ENCODE data around the gene MPHOSPH9.

The MPHOSPH9 gene

DNA sequence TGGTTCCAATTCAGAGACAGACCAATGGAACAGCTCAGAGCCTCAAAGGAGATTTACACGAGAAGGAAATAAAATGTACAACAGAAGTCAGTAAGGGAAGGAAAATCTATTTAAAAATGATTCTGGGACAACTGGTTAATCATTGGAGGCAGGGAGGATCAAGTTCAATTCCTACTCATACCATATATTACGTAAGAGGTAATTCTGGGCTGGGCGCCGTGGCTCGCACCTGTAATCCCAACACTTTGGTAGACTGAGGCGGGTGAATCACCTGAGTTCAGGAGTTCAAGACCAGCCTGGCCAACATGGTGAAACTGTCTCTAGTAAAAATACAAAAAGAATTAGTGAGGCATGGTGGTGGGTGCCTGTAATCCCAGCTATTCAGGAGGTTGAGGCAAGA, 45.3 kb downstream of the MPHOSPH9 start:
- no CpG with 5 or more reads among the region's 6 CpGs for WGBS, 2 donors (ENCODE audit: extremely low coverage in 2 of 2, insufficient read length in 2 of 2, insufficient replicate concordance in 1 of 2)
- no peak overlapping the region for H3K14ac ChIP-seq (ENCODE audit: low read length)
- no peaks in the 10 kb centered on the region for H3K27me3 ChIP-seq (ENCODE audit: control insufficient read depth in 3 of 3, insufficient read depth in 3 of 3, low read depth in 1 of 3, low read length in 3 of 3)
- no peak overlapping the region for H2BK12ac ChIP-seq (ENCODE audit: low read length)
- H4K8ac ChIP-seq (ENCODE audit: low read depth, low read length), result no peak overlapping the region
- peaks cover 22 to 93% of the 10 kb centered on the region in 2 donors for H3K36me3 ChIP-seq (replicated peaks in 1 of 2; ENCODE audit: control insufficient read depth in 2 of 2, insufficient read depth in 2 of 2, low read length in 2 of 2)
- no peak for DNase-seq (ENCODE audit: low spot score)
- no peak overlapping the region for H2BK5ac ChIP-seq (ENCODE audit: low read length)
- no peak overlapping the region for H3K18ac ChIP-seq (ENCODE audit: low read length)
- no peaks in the 10 kb centered on the region for H3K79me1 ChIP-seq (ENCODE audit: low read depth, low read length)
- no peaks in the 10 kb centered on the region for H3K9me3 ChIP-seq (replicated peaks in 1 of 2; ENCODE audit: control insufficient read depth in 2 of 2, insufficient read depth in 1 of 2, low read depth in 1 of 2, low read length in 2 of 2)
- H3K4me2 ChIP-seq (ENCODE audit: insufficient read depth, low read length, poor library complexity, severe bottlenecking), result no peak overlapping the region
- H3K9ac ChIP-seq (ENCODE audit: low read depth, low read length, poor library complexity), result no peak overlapping the region
- no peak overlapping the region for H2AFZ ChIP-seq (ENCODE audit: low read length)
- H2BK15ac ChIP-seq (ENCODE audit: low read length), result no peak overlapping the region
- no peak overlapping the region for H3K27ac ChIP-seq (replicated peaks; ENCODE audit: low read length)
- H3K4me1 ChIP-seq (ENCODE audit: control insufficient read depth in 2 of 2, insufficient read depth in 1 of 2, low read depth in 1 of 2, low read length in 2 of 2), result no peaks in the 10 kb centered on the region
- H3K4ac ChIP-seq (ENCODE audit: low read length), result no peak overlapping the region
- H3K23ac ChIP-seq (ENCODE audit: low read depth, low read length, poor library complexity), result no peak overlapping the region
- no peak overlapping the region for H4K91ac ChIP-seq (ENCODE audit: low read depth, low read length, poor library complexity)
- no peak overlapping the region for H2AK5ac ChIP-seq (ENCODE audit: low read depth, low read length)
- H2BK120ac ChIP-seq (ENCODE audit: low read depth, low read length), result no peak overlapping the region
- H3K4me3 ChIP-seq (ENCODE audit: low read length in 2 of 2), result no peak overlapping the region

DNA sequence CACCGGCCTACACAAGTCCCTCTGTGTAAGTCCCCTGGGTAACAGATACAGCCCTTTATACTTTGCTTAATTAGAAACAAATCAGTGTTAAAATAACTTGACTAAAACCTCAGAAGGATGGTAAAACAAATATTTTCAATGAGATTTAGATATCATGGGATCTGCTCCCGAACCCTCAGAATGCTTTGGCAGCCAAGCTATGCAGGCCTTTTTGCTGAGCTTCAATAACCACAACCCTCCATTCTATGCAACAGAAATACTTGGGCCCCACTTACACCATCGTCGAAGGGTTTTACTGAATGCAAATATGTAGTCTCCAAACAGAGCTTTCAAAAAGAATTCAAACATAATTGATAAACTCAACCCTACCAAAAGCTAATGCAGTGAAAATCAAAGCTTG, 52.8 kb downstream of the MPHOSPH9 start:
- H3K36me3 ChIP-seq (replicated peaks in 1 of 2; ENCODE audit: control insufficient read depth in 2 of 2, insufficient read depth in 2 of 2, low read length in 2 of 2), result peaks cover 16 to 92% of the 10 kb centered on the region in 2 donors
- no peak overlapping the region for H2BK120ac ChIP-seq (ENCODE audit: low read depth, low read length)
- H3K9me3 ChIP-seq (replicated peaks in 1 of 2; ENCODE audit: control insufficient read depth in 2 of 2, insufficient read depth in 1 of 2, low read depth in 1 of 2, low read length in 2 of 2), result no peaks in the 10 kb centered on the region
- H3K27me3 ChIP-seq (ENCODE audit: control insufficient read depth in 3 of 3, insufficient read depth in 3 of 3, low read depth in 1 of 3, low read length in 3 of 3), result no peaks in the 10 kb centered on the region
- H2AFZ ChIP-seq (ENCODE audit: low read length), result no peak overlapping the region
- H3K18ac ChIP-seq (ENCODE audit: low read length), result no peak overlapping the region
- no peak overlapping the region for H3K4me3 ChIP-seq (ENCODE audit: low read length in 2 of 2)
- no CpG with 5 or more reads among the region's 4 CpGs for WGBS, 2 donors (ENCODE audit: extremely low coverage in 2 of 2, insufficient read length in 2 of 2, insufficient replicate concordance in 1 of 2)
- no peaks in the 10 kb centered on the region for H3K4me1 ChIP-seq (ENCODE audit: control insufficient read depth in 2 of 2, insufficient read depth in 1 of 2, low read depth in 1 of 2, low read length in 2 of 2)
- H2AK5ac ChIP-seq (ENCODE audit: low read depth, low read length), result no peak overlapping the region
- no peak for DNase-seq (ENCODE audit: low spot score)
- no peak overlapping the region for H3K23ac ChIP-seq (ENCODE audit: low read depth, low read length, poor library complexity)
- H3K27ac ChIP-seq (replicated peaks; ENCODE audit: low read length), result no peak overlapping the region
- H3K14ac ChIP-seq (ENCODE audit: low read length), result no peak overlapping the region
- H4K91ac ChIP-seq (ENCODE audit: low read depth, low read length, poor library complexity), result no peak overlapping the region
- H3K4ac ChIP-seq (ENCODE audit: low read length), result no peak overlapping the region
- no peak overlapping the region for H2BK12ac ChIP-seq (ENCODE audit: low read length)
- H4K8ac ChIP-seq (ENCODE audit: low read depth, low read length), result no peak overlapping the region
- no peaks in the 10 kb centered on the region for H3K79me1 ChIP-seq (ENCODE audit: low read depth, low read length)
- H3K9ac ChIP-seq (ENCODE audit: low read depth, low read length, poor library complexity), result no peak overlapping the region
- no peak overlapping the region for H2BK15ac ChIP-seq (ENCODE audit: low read length)
- no peak overlapping the region for H2BK5ac ChIP-seq (ENCODE audit: low read length)
- no peak overlapping the region for H3K4me2 ChIP-seq (ENCODE audit: insufficient read depth, low read length, poor library complexity, severe bottlenecking)

DNA sequence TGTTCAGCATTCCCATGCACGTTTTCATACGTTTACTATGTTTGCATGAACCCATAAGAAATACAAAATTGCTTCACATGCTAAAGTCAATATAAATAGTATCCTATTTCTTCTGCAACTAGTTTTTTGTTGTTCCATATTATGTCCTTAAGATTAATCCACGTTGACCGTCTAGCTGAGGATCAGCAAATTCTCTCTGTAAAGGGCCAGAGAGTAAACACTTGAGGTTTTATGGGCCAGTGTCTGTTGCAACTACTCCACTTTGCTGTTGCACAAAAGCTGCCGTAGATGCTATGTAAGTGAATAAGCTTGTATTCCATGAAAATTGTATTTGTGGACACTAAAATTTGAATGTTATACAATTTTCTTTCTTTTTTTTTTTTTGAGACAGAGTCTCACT, 61.0 kb downstream of the MPHOSPH9 start:
- no peak overlapping the region for H3K4ac ChIP-seq (ENCODE audit: low read length)
- no peak for DNase-seq (ENCODE audit: low spot score)
- H2AK5ac ChIP-seq (ENCODE audit: low read depth, low read length), result no peak overlapping the region
- no peak overlapping the region for H2BK120ac ChIP-seq (ENCODE audit: low read depth, low read length)
- no peak overlapping the region for H3K18ac ChIP-seq (ENCODE audit: low read length)
- WGBS, 2 donors (ENCODE audit: extremely low coverage in 2 of 2, insufficient read length in 2 of 2, insufficient replicate concordance in 1 of 2), result no CpG with 5 or more reads among the region's 5 CpGs
- H3K27ac ChIP-seq (replicated peaks; ENCODE audit: low read length), result no peak overlapping the region
- H2BK5ac ChIP-seq (ENCODE audit: low read length), result no peak overlapping the region
- H3K27me3 ChIP-seq (ENCODE audit: control insufficient read depth in 3 of 3, insufficient read depth in 3 of 3, low read depth in 1 of 3, low read length in 3 of 3), result no peaks in the 10 kb centered on the region
- no peak overlapping the region for H3K9ac ChIP-seq (ENCODE audit: low read depth, low read length, poor library complexity)
- H4K91ac ChIP-seq (ENCODE audit: low read depth, low read length, poor library complexity), result no peak overlapping the region
- H2BK15ac ChIP-seq (ENCODE audit: low read length), result no peak overlapping the region
- H3K79me1 ChIP-seq (ENCODE audit: low read depth, low read length), result peaks cover 2% of the 10 kb centered on the region
- H4K8ac ChIP-seq (ENCODE audit: low read depth, low read length), result no peak overlapping the region
- H3K4me1 ChIP-seq (ENCODE audit: control insufficient read depth in 2 of 2, insufficient read depth in 1 of 2, low read depth in 1 of 2, low read length in 2 of 2), result no peaks in the 10 kb centered on the region
- H3K4me3 ChIP-seq (ENCODE audit: low read length in 2 of 2), result no peak overlapping the region
- no peak overlapping the region for H3K4me2 ChIP-seq (ENCODE audit: insufficient read depth, low read length, poor library complexity, severe bottlenecking)
- peaks cover 0 to 1% of the 10 kb centered on the region in 2 donors for H3K9me3 ChIP-seq (replicated peaks in 1 of 2; ENCODE audit: control insufficient read depth in 2 of 2, insufficient read depth in 1 of 2, low read depth in 1 of 2, low read length in 2 of 2)
- H2AFZ ChIP-seq (ENCODE audit: low read length), result no peak overlapping the region
- no peak overlapping the region for H2BK12ac ChIP-seq (ENCODE audit: low read length)
- H3K36me3 ChIP-seq (replicated peaks in 1 of 2; ENCODE audit: control insufficient read depth in 2 of 2, insufficient read depth in 2 of 2, low read length in 2 of 2), result peaks cover 12 to 72% of the 10 kb centered on the region in 2 donors
- no peak overlapping the region for H3K14ac ChIP-seq (ENCODE audit: low read length)
- H3K23ac ChIP-seq (ENCODE audit: low read depth, low read length, poor library complexity), result no peak overlapping the region

DNA sequence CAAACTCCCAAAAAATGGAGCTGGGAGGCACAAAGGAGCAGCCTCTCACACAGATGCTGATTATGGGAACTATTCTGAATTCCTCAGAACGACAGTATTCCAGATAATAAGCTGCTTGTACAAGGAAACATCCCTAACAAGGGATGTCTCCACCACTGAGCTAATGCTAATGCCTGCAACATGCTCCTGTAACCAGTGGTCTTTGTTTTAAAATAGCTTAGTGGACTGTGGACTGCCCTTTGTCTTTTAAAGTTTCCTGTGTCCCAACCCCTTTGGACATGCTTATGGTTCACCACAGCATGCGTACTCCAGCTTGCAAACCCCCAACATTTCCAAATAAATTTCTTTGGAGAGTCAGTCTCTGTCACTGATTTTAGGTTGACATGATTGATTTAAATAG, 65.6 kb downstream of the MPHOSPH9 start:
- Histone ChIP-seq H3K18ac (ENCODE audit: low read length) (no peak overlapping the region), H3K79me1 (ENCODE audit: low read depth, low read length) (peaks cover 2% of the 10 kb centered on the region), H3K4me3 (ENCODE audit: low read length in 2 of 2) (no peak overlapping the region), H2AK5ac (ENCODE audit: low read depth, low read length) (no peak overlapping the region), H3K36me3 (replicated peaks in 1 of 2; ENCODE audit: control insufficient read depth in 2 of 2, insufficient read depth in 2 of 2, low read length in 2 of 2) (peaks cover 24 to 77% of the 10 kb centered on the region in 2 donors), H2BK5ac (ENCODE audit: low read length) (no peak overlapping the region), H3K9me3 (replicated peaks in 1 of 2; ENCODE audit: control insufficient read depth in 2 of 2, insufficient read depth in 1 of 2, low read depth in 1 of 2, low read length in 2 of 2) (no peaks in the 10 kb centered on the region), H3K14ac (ENCODE audit: low read length) (no peak overlapping the region), H3K4me2 (ENCODE audit: insufficient read depth, low read length, poor library complexity, severe bottlenecking) (no peak overlapping the region), H2AFZ (ENCODE audit: low read length) (no peak overlapping the region), H3K27ac (replicated peaks; ENCODE audit: low read length) (no peak overlapping the region), H3K4ac (ENCODE audit: low read length) (no peak overlapping the region), H3K23ac (ENCODE audit: low read depth, low read length, poor library complexity) (no peak overlapping the region), H3K4me1 (ENCODE audit: control insufficient read depth in 2 of 2, insufficient read depth in 1 of 2, low read depth in 1 of 2, low read length in 2 of 2) (no peaks in the 10 kb centered on the region), H3K9ac (ENCODE audit: low read depth, low read length, poor library complexity) (no peak overlapping the region), H2BK120ac (ENCODE audit: low read depth, low read length) (no peak overlapping the region), H3K27me3 (ENCODE audit: control insufficient read depth in 3 of 3, insufficient read depth in 3 of 3, low read depth in 1 of 3, low read length in 3 of 3) (no peaks in the 10 kb centered on the region), H4K91ac (ENCODE audit: low read depth, low read length, poor library complexity) (no peak overlapping the region), H4K8ac (ENCODE audit: low read depth, low read length) (no peak overlapping the region), H2BK12ac (ENCODE audit: low read length) (no peak overlapping the region), H2BK15ac (ENCODE audit: low read length) (no peak overlapping the region)
- no peak for DNase-seq (ENCODE audit: low spot score)
- no CpG with 5 or more reads among the region's 2 CpGs for WGBS, 2 donors (ENCODE audit: extremely low coverage in 2 of 2, insufficient read length in 2 of 2, insufficient replicate concordance in 1 of 2)
